Colonic mucosa (tissue), 4 donors: ENCODE data around the gene ERI3. TPM values are rescaled to one million over a fixed set of nuclear protein-coding genes. Genes with fewer than 3 reads are reported as not detected.

ENCODE experiments used
- DNase-seq: peaks from one replicate; pipeline ENCODE4 v3.0.0-alpha.2; 2020
- H3K27ac ChIP-seq: fragments of 200-600 bp; one replicate; pipeline ENCODE4 v1.8.0; 2021
- H3K27me3 ChIP-seq: fragments of 200-600 bp; one replicate; pipeline ENCODE4 v1.8.0; 2021
- H3K36me3 ChIP-seq: fragments of 200-600 bp; one replicate; pipeline ENCODE4 v1.8.0; 2021
- H3K4me1 ChIP-seq: fragments of 200-600 bp; one replicate; pipeline ENCODE4 v1.8.0; 2021; ENCODE audit warnings: mild to moderate bottlenecking
- H3K4me3 ChIP-seq: fragments of 200-600 bp; one replicate; pipeline ENCODE4 v1.8.0; 2021
- H3K9ac ChIP-seq, 2 donors: one replicate each; pipeline ENCODE4 v1.7.0; 2013; ENCODE audit warnings: control low read depth in 2 of 2, low read depth in 2 of 2, low read length in 2 of 2
- H3K9me3 ChIP-seq: fragments of 200-600 bp; one replicate; pipeline ENCODE4 v1.8.0; 2021
- intact Hi-C: fragments of 100-400 bp; cut with DNase I; formaldehyde crosslinking; loops from one replicate; pipeline ENCODE4 v1.14.1; 2022
- total RNA-seq, 2 donors: library from RNA; stranded (reverse); fragmentation: NEBNext Ultra II Directional in 1 of 2; extraction: Animal tissue kit (Norgen Biotek cat#: 25700) in 1 of 2; gene quantifications; one replicate each; pipeline ENCODE4 v1.2.1, GENCODE V29; 2021
- TF ChIP-seq, protein P1 (sequence below): fragments of 200-600 bp; IDR thresholded peaks from one replicate; pipeline ENCODE4 v1.8.0; 2022; ENCODE audit warnings: antibody characterized with exemption, mild to moderate bottlenecking
- donor health status: healthy.
- donor health status: DM: no; HTN: no; CAD: no.
- donor health status: DM: no; HTN: no; CAD: no.

The ERI3 gene
- total RNA-seq, 2 donors from 2014 or later = 29.7 to 58.2 TPM

DNA sequence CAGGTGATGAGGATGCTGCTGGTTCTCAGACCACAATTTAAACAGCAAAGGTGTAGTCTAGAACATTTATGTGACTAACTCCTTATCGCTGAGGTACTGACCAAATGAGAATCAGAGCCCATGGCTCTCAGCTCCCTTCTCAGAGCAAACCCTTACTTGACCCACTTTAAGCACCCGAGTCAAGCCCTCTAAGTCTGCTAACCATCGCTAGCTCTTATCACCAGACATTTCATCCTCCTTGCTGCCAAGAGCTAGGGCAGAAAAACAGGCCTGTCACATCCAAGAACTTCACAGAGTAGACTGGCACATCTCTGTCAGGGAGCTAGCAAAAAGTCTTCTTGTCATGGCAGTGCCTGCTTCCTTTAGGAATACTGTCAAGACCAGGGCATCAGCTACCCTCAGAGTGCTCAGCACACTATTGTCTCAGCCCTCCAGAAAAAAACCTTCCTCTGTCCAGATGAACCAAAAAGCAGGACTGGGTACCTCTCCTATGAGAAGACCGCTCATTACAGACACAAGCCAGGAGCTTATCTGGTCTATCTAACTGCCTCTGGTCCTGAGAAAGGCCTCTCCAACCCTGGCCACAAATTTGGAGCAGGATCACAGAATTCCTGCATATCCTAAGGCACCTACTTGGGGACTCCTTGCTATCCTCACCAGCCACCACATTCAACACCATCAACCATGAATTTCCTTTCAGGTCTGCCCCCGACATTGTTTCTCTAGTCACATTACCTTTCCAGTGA is 26.2 kb downstream of the ERI3 start:
- Histone ChIP-seq H3K9me3 (no peaks in the 10 kb centered on the region), H3K4me1 (no peaks in the 10 kb centered on the region), H3K27me3 (no peaks in the 10 kb centered on the region), H3K27ac (no peak overlapping the region), H3K4me3 (no peak overlapping the region), H3K36me3 (no peaks in the 10 kb centered on the region), H3K9ac (no peak overlapping the region)
- intact Hi-C loops = no loop called here
- DNase-seq = no peak
- TF ChIP-seq, protein P1, sequence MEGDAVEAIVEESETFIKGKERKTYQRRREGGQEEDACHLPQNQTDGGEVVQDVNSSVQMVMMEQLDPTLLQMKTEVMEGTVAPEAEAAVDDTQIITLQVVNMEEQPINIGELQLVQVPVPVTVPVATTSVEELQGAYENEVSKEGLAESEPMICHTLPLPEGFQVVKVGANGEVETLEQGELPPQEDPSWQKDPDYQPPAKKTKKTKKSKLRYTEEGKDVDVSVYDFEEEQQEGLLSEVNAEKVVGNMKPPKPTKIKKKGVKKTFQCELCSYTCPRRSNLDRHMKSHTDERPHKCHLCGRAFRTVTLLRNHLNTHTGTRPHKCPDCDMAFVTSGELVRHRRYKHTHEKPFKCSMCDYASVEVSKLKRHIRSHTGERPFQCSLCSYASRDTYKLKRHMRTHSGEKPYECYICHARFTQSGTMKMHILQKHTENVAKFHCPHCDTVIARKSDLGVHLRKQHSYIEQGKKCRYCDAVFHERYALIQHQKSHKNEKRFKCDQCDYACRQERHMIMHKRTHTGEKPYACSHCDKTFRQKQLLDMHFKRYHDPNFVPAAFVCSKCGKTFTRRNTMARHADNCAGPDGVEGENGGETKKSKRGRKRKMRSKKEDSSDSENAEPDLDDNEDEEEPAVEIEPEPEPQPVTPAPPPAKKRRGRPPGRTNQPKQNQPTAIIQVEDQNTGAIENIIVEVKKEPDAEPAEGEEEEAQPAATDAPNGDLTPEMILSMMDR = no peak

DNA sequence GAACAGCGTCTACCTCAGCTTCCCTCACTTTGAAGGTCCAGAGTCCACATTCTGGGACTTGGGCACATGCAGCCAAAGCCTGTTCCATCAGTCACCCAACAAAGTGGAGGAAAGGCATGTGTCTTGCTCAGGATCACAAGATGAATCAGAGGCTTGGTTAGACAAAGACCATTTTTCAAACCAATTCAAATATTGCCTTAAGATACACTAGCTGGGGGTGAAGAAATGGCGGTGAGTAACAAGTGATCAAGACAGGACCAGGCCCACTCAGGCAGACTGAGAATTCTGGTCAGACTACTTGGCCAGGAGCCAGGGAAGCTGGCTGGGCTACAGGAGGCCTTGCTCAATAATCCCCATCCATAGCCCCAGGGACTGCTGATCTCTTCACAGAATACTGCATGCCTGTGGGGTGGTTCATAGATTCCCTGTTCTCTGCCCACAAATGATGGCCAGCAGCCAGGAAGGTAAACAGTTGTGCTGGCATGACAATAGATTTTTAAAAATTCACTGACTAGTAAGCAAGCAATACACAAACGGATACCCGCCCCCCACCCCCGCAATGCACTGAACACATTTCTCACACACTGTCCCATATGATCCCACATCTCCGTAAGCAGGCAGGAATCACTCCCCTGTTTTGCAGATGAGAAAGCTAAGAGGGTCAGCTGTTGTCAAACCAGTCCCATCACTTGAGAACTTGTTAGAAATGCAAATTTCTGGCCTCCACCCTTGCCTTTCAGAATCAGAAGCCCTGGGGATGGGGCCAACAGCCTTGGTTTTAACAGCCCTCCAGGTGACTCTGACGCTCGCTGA is 27.2 kb downstream of the ERI3 start:
- DNase-seq = peak; percentile 58
- H3K4me3 ChIP-seq = no peak overlapping the region
- H3K9me3 ChIP-seq = no peaks in the 10 kb centered on the region
- H3K4me1 ChIP-seq = no peaks in the 10 kb centered on the region
- H3K27ac ChIP-seq = no peak overlapping the region
- no peak overlapping the region for H3K9ac ChIP-seq
- no peaks in the 10 kb centered on the region for H3K36me3 ChIP-seq
- no peaks in the 10 kb centered on the region for H3K27me3 ChIP-seq
- TF ChIP-seq, protein P1 = no peak
- intact Hi-C loops = no loop called here

DNA sequence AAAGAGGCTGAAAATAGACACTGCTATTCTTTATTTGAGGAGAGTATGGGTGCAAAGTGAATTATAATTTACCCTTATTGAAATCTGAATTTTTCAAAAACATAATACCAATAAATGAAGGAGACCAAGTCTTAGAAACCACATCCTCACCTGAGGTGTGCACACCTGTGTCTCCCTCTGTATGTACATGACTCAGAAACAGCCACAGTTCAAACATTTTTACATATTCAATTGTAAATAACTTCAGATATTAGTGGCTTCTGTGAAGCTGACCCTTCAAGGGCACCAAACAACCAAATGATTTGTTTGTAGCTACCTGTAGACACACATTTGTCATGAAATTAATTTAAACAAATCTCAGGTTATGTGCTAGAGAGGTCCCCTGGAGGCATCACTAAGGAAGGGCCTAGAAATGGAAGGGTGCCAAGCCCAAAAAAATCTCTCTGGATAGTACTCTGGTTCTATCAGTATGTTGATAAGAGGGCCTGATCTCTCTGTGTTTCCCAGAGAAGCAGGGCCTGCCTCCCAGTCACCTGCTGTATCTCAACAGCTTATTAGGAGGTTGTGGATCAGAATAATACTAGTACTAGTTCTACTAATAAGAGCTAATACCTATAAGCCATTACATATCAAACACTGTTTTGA is 28.1 kb downstream of the ERI3 start:
- Histone ChIP-seq H3K36me3 (no peaks in the 10 kb centered on the region), H3K4me3 (no peak overlapping the region), H3K27me3 (no peaks in the 10 kb centered on the region), H3K9me3 (no peaks in the 10 kb centered on the region), H3K9ac (no peak overlapping the region), H3K4me1 (no peaks in the 10 kb centered on the region), H3K27ac (no peak overlapping the region)
- TF ChIP-seq, protein P1 = no peak
- intact Hi-C loops = no loop called here
- no peak for DNase-seq

DNA sequence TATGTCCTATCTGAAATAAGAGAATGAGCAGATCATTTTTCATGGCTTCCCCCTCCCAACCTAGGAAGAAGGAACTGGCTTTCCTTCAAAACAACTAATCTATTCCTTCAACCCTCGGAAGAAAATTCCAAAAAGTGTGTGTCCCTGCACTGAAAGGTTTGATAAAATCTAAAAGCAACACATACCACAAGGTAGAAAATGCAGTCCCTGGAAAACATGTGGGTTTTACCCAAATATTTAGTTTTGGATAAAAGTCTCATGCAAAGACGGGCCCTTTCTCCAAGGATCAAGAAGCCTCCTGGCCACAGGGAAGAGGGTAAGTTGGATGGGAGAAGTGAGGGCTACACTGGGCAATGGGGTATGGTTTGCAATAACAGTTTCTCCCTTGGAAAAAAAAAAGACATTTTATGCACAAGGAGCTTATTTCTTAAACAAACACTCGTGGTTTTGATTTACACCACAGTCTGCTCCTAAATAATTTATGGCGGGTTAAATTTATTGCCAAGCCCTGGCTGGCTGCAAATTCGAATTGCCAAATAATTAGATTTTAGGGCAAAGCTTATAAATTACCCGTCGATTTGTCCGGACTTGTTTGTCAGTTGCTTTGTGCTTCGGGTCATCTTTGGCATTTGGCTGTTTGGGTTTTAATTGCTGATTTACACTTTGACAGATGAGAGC is 28.9 kb downstream of the ERI3 start:
- H3K9ac ChIP-seq = no peak overlapping the region
- H3K4me1 ChIP-seq = no peaks in the 10 kb centered on the region
- no peaks in the 10 kb centered on the region for H3K27me3 ChIP-seq
- TF ChIP-seq, protein P1 = no peak
- intact Hi-C loops = no loop called here
- no peaks in the 10 kb centered on the region for H3K9me3 ChIP-seq
- no peak overlapping the region for H3K4me3 ChIP-seq
- no peaks in the 10 kb centered on the region for H3K36me3 ChIP-seq
- H3K27ac ChIP-seq = no peak overlapping the region
- no peak for DNase-seq

DNA sequence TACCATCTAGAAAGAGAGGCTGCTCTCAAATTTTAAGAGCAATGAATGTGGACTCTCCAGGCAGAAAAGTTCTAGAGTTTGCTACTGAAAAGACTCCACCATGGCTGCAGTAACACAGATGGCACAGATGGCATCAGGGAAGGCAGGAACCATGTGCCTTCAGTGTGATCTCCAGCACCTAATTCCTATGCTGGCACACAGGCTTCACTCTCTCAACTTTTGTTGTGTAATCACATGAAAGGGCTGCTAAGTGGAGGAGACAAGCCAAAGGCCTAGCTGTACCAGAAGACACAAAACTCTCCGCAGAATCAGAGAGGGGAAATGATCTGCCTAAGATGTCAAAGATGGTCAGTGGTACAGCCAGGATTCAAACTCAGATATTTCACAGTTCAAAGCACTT is 31.1 kb downstream of the ERI3 start:
- Histone ChIP-seq H3K4me3 (no peak overlapping the region), H3K27me3 (no peaks in the 10 kb centered on the region)
- TF ChIP-seq, protein P1 = no peak

More for the DNA sequence above, 31.1 kb downstream of the ERI3 start:
- Histone ChIP-seq H3K4me1 (no peaks in the 10 kb centered on the region), H3K36me3 (no peaks in the 10 kb centered on the region), H3K27ac (no peak overlapping the region), H3K9me3 (no peaks in the 10 kb centered on the region), H3K9ac (no peak overlapping the region)
- intact Hi-C loops = no loop called here
- DNase-seq = no peak
